NOMO-1 treated with dmso at 0.1 percent for 144 hours (cell line): ENCODE measurements around the gene HBS1L.
A peak's percentile ranks its signal among the peaks of the same experiment; 100 is the strongest.

Experiments used
- DNase-seq: peaks from one replicate; lab custom pipeline; 2025; ENCODE audit not compliant: unreplicated experiment; lab: John Stamatoyannopoulos, UW

HBS1L gene

GRCh38 chr6:135037541-135037940, 17.1 kb downstream of the HBS1L start:
- DNase-seq, result no peak

- DNase-seq, result no peak
These were observed 17.7 kb downstream of the HBS1L start for GRCh38 chr6:135036731-135037420.

GRCh38 chr6:135033238-135033637, 21.4 kb downstream of the HBS1L start:
- DNase-seq, result no peak

GRCh38 chr6:135030532-135031178, 24.0 kb downstream of the HBS1L start:
- DNase-seq, result no peak

GRCh38 chr6:135030056-135030473, 24.6 kb downstream of the HBS1L start:
- DNase-seq, result no peak

GRCh38 chr6:135025775-135026174, 28.8 kb downstream of the HBS1L start:
- no peak for DNase-seq

GRCh38 chr6:135025175-135025574, 29.4 kb downstream of the HBS1L start:
- DNase-seq, result no peak

GRCh38 chr6:135022050-135022697, 32.4 kb downstream of the HBS1L start:
- DNase-seq, result no peak

GRCh38 chr6:135021310-135022049, 33.1 kb downstream of the HBS1L start:
- no peak for DNase-seq

GRCh38 chr6:135018941-135019340, 35.7 kb downstream of the HBS1L start:
- DNase-seq, result peak; percentile 62

GRCh38 chr6:135018052-135018451, 36.6 kb downstream of the HBS1L start:
- no peak for DNase-seq

GRCh38 chr6:135014353-135014832, 40.2 kb downstream of the HBS1L start:
- no peak for DNase-seq

GRCh38 chr6:135013211-135013610, 41.4 kb downstream of the HBS1L start:
- no peak for DNase-seq

- no peak for DNase-seq
These were observed 41.9 kb downstream of the HBS1L start for GRCh38 chr6:135012764-135013163.

- DNase-seq, result no peak
These were observed 42.3 kb downstream of the HBS1L start for GRCh38 chr6:135012349-135012748.

GRCh38 chr6:135008941-135009290, 45.7 kb downstream of the HBS1L start:
- DNase-seq, result no peak

- no peak for DNase-seq
These were observed 46.3 kb downstream of the HBS1L start for GRCh38 chr6:135008072-135008940.

- no peak for DNase-seq
These were observed 48.2 kb downstream of the HBS1L start for GRCh38 chr6:135006386-135006914.

- DNase-seq, result no peak
These were observed 50.2 kb downstream of the HBS1L start for GRCh38 chr6:135004399-135004798.

- no peak for DNase-seq
These were observed 51.5 kb downstream of the HBS1L start for GRCh38 chr6:135002974-135003703.
